Osteoblast (primary cell): ENCODE data around the gene AGTPBP1. TPM values are rescaled to one million over a fixed set of nuclear protein-coding genes. Genes with fewer than 3 reads are reported as not detected.

Source experiments
- DNase-seq: peaks from one replicate; pipeline ENCODE4 v3.0.0; 2011; ENCODE audit warnings: low spot score, mixed read lengths; ENCODE audit not compliant: insufficient read length; ENCODE audit errors: missing footprints
- H2AFZ ChIP-seq: 2 replicates; pipeline ENCODE4 v1.6.0; 2011; ENCODE audit warnings: mild to moderate bottlenecking, low read length
- H3K27ac ChIP-seq: 2 replicates; pipeline ENCODE4 v1.5.1; 2011; ENCODE audit warnings: mild to moderate bottlenecking, low read depth, low read length, moderate library complexity
- H3K27me3 ChIP-seq: 2 replicates; pipeline ENCODE4 v1.6.0; 2012; ENCODE audit warnings: mild to moderate bottlenecking, control low read depth, inconsistent platforms, low read length, moderate library complexity; ENCODE audit not compliant: insufficient read depth
- H3K36me3 ChIP-seq: 2 replicates; pipeline ENCODE4 v1.5.1; 2011; ENCODE audit warnings: mild to moderate bottlenecking, low read length, control low read depth, moderate library complexity; ENCODE audit not compliant: insufficient read depth
- H3K4me1 ChIP-seq: 2 replicates; pipeline ENCODE4 v1.5.1; 2011; ENCODE audit warnings: mild to moderate bottlenecking, low read length, control low read depth, moderate library complexity; ENCODE audit not compliant: insufficient read depth
- H3K4me2 ChIP-seq: 2 replicates; pipeline ENCODE4 v1.6.0; 2011; ENCODE audit warnings: mild to moderate bottlenecking, low read length; ENCODE audit not compliant: insufficient read depth
- H3K4me3 ChIP-seq: fragments of 200-600 bp; sonication (generic); 3 replicates; pipeline ENCODE4 v1.5.1; 2012; ENCODE audit warnings: mild to moderate bottlenecking, low read length, inconsistent platforms; ENCODE audit not compliant: insufficient read depth
- H3K79me2 ChIP-seq: 2 replicates; pipeline ENCODE4 v1.6.0; 2012; ENCODE audit warnings: mild to moderate bottlenecking, low read length, control low read depth, inconsistent platforms; ENCODE audit not compliant: insufficient read depth
- H3K9me3 ChIP-seq: 2 replicates; pipeline ENCODE4 v1.5.1; 2011; ENCODE audit warnings: low read depth, low read length, control low read depth
- H4K20me1 ChIP-seq: 2 replicates; pipeline ENCODE4 v1.6.0; 2012; ENCODE audit warnings: mild to moderate bottlenecking, low read length, control low read depth; ENCODE audit not compliant: insufficient read depth
- CTCF ChIP-seq: IDR thresholded peaks from 2 replicates; pipeline ENCODE4 v1.5.1; 2011; ENCODE audit warnings: mild to moderate bottlenecking, low read depth, low read length, moderate library complexity; ENCODE audit errors: extremely low read depth
- total RNA-seq: library from RNA; depleted of rRNA; stranded (reverse); fragments of >200 nt; gene quantifications from 2 replicates; pipeline ENCODE4 v1.2.3, GENCODE V29; 2012

The AGTPBP1 gene
- total RNA-seq, 1 donor: 17.0 TPM

GRCh38 chr9:85716031-85716877 is 25.5 kb downstream of the AGTPBP1 start:
- TF ChIP-seq CTCF: peak; percentile 14
- H3K4me3 ChIP-seq: no peak overlapping the region

GRCh38 chr9:85715587-85715986 is 26.2 kb downstream of the AGTPBP1 start:
- H3K36me3 ChIP-seq: no peaks in the 10 kb centered on the region
- no peak overlapping the region for H3K27ac ChIP-seq
- H4K20me1 ChIP-seq: no peaks in the 10 kb centered on the region
- H2AFZ ChIP-seq: no peak overlapping the region
- H3K4me3 ChIP-seq: no peak overlapping the region
- peaks cover 4% of the 10 kb centered on the region for H3K4me1 ChIP-seq
- H3K79me2 ChIP-seq: no peaks in the 10 kb centered on the region
- no peaks in the 10 kb centered on the region for H3K27me3 ChIP-seq
- no peaks in the 10 kb centered on the region for H3K9me3 ChIP-seq
- H3K4me2 ChIP-seq: no peak overlapping the region
- TF ChIP-seq CTCF: no peak
- DNase-seq: no peak

More at GRCh38 chr9:85716031-85716877, 25.5 kb downstream of the AGTPBP1 start:
- Histone ChIP-seq H4K20me1 (no peaks in the 10 kb centered on the region), H3K79me2 (no peaks in the 10 kb centered on the region), H3K36me3 (no peaks in the 10 kb centered on the region), H3K27me3 (no peaks in the 10 kb centered on the region), H2AFZ (no peak overlapping the region), H3K4me1 (peaks cover 4% of the 10 kb centered on the region), H3K9me3 (no peaks in the 10 kb centered on the region), H3K27ac (no peak overlapping the region), H3K4me2 (no peak overlapping the region)
- DNase-seq: no peak

- Histone ChIP-seq H2AFZ (no peak overlapping the region), H3K36me3 (no peaks in the 10 kb centered on the region), H3K4me2 (no peak overlapping the region), H3K4me3 (no peak overlapping the region), H3K27ac (no peak overlapping the region), H3K4me1 (peaks cover 4% of the 10 kb centered on the region), H3K79me2 (no peaks in the 10 kb centered on the region), H4K20me1 (no peaks in the 10 kb centered on the region), H3K27me3 (no peaks in the 10 kb centered on the region), H3K9me3 (no peaks in the 10 kb centered on the region)
- TF ChIP-seq CTCF: no peak
- DNase-seq: no peak
Measured at GRCh38 chr9:85713897-85714296, 27.9 kb downstream of the AGTPBP1 start.

GRCh38 chr9:85704744-85705143 is 37.0 kb downstream of the AGTPBP1 start:
- no peaks in the 10 kb centered on the region for H3K9me3 ChIP-seq
- no peak overlapping the region for H3K4me2 ChIP-seq
- H3K4me3 ChIP-seq: no peak overlapping the region
- no peaks in the 10 kb centered on the region for H4K20me1 ChIP-seq
- H3K27ac ChIP-seq: no peak overlapping the region
- no peaks in the 10 kb centered on the region for H3K27me3 ChIP-seq
- H3K4me1 ChIP-seq: no peaks in the 10 kb centered on the region
- no peaks in the 10 kb centered on the region for H3K36me3 ChIP-seq
- H3K79me2 ChIP-seq: no peaks in the 10 kb centered on the region
- DNase-seq: no peak
- no peak for TF ChIP-seq CTCF
- no peak overlapping the region for H2AFZ ChIP-seq
